H9 (cell line): ENCODE data around the gene SHMT1. TPM values are rescaled to one million over a fixed set of nuclear protein-coding genes. Genes with fewer than 3 reads are reported as not detected.
"Not testable (repeated sequence)": the region's sequence is repeated elsewhere in the genome, so short reads cannot be mapped to it uniquely, and the experiment has no call there.

Experiments used
- DNase-seq: peaks from one replicate; pipeline ENCODE4 v3.0.0-alpha.2; 2017
- H2AFZ ChIP-seq: one replicate; pipeline ENCODE4 v1.6.1; 2013; ENCODE audit warnings: mild to moderate bottlenecking, low read length, control low read depth, moderate library complexity
- H2AK5ac ChIP-seq: 2 replicates; pipeline ENCODE4 v1.6.1; 2013; ENCODE audit warnings: low read length, control low read depth, mixed read lengths; ENCODE audit not compliant: insufficient read length
- H2BK120ac ChIP-seq: one replicate; pipeline ENCODE4 v1.6.1; 2013; ENCODE audit warnings: low read depth, mild to moderate bottlenecking, low read length, control low read depth, inconsistent platforms; ENCODE audit not compliant: poor library complexity, severe bottlenecking
- H2BK12ac ChIP-seq: 2 replicates; pipeline ENCODE4 v1.6.1; 2013; ENCODE audit warnings: low read length, control low read depth, mixed read lengths, low read depth; ENCODE audit not compliant: insufficient read length
- H2BK15ac ChIP-seq: 2 replicates; pipeline ENCODE4 v1.6.1; 2013; ENCODE audit warnings: low read depth, low read length, control low read depth
- H2BK20ac ChIP-seq: one replicate; pipeline ENCODE4 v1.6.1; 2013; ENCODE audit warnings: low read depth, mild to moderate bottlenecking, low read length, control low read depth, inconsistent platforms; ENCODE audit not compliant: poor library complexity, severe bottlenecking
- H2BK5ac ChIP-seq: 2 replicates; pipeline ENCODE4 v1.6.1; 2013; ENCODE audit warnings: low read length, control low read depth, mixed read lengths; ENCODE audit not compliant: insufficient read length
- H3K14ac ChIP-seq: 2 replicates; pipeline ENCODE4 v1.6.1; 2013; ENCODE audit warnings: low read length, control low read depth; ENCODE audit not compliant: insufficient read depth
- H3K18ac ChIP-seq: 2 replicates; pipeline ENCODE4 v1.6.1; 2013; ENCODE audit warnings: low read depth, mild to moderate bottlenecking, mixed read lengths, low read length, control low read depth; ENCODE audit not compliant: insufficient read length
- H3K23ac ChIP-seq: 2 replicates; pipeline ENCODE4 v1.6.1; 2013; ENCODE audit warnings: low read length, control low read depth, mixed read lengths, low read depth; ENCODE audit not compliant: insufficient read length
- H3K23me2 ChIP-seq: 2 replicates; pipeline ENCODE4 v1.6.1; 2013; ENCODE audit warnings: low read depth, mild to moderate bottlenecking, mixed read lengths, low read length, control low read depth; ENCODE audit not compliant: insufficient read length, poor library complexity, severe bottlenecking
- H3K27ac ChIP-seq: 2 replicates; pipeline ENCODE4 v1.5.1; 2013; ENCODE audit warnings: low read length, control low read depth, mixed read lengths, low read depth; ENCODE audit not compliant: insufficient read length
- H3K27me3 ChIP-seq: 2 replicates; pipeline ENCODE4 v1.6.1; 2013; ENCODE audit warnings: low read length, control low read depth, inconsistent platforms; ENCODE audit not compliant: insufficient read depth
- H3K4ac ChIP-seq: 2 replicates; pipeline ENCODE4 v1.6.1; 2013; ENCODE audit warnings: low read depth, mild to moderate bottlenecking, control low read depth, inconsistent platforms, low read length, moderate library complexity
- H3K4me1 ChIP-seq: 2 replicates; pipeline ENCODE4 v1.6.1; 2013; ENCODE audit warnings: low read length, control low read depth, inconsistent platforms; ENCODE audit not compliant: insufficient read depth
- H3K4me2 ChIP-seq: 2 replicates; pipeline ENCODE4 v1.6.1; 2013; ENCODE audit warnings: low read length, control low read depth, mixed read lengths; ENCODE audit not compliant: insufficient read length, insufficient read depth
- H3K56ac ChIP-seq: 2 replicates; pipeline ENCODE4 v1.6.1; 2013; ENCODE audit warnings: low read depth, mild to moderate bottlenecking, mixed read lengths, low read length, control low read depth; ENCODE audit not compliant: insufficient read length
- H3K79me1 ChIP-seq: 2 replicates; pipeline ENCODE4 v1.6.1; 2013; ENCODE audit warnings: low read depth, mild to moderate bottlenecking, moderate library complexity, low read length, control low read depth, inconsistent platforms; ENCODE audit not compliant: insufficient read depth, poor library complexity, severe bottlenecking
- H3K79me2 ChIP-seq: 2 replicates; pipeline ENCODE4 v1.6.1; 2013; ENCODE audit warnings: low read length, control low read depth, inconsistent platforms; ENCODE audit not compliant: insufficient read depth
- H3K9ac ChIP-seq: 2 replicates; pipeline ENCODE4 v1.6.1; 2013; ENCODE audit warnings: low read length, control low read depth, mixed read lengths; ENCODE audit not compliant: insufficient read length; ENCODE audit errors: extremely low read depth
- H3K9me3 ChIP-seq: one replicate; pipeline ENCODE4 v1.6.1; 2013; ENCODE audit warnings: low read depth, low read length, inconsistent platforms; ENCODE audit not compliant: control insufficient read depth
- H3T11ph ChIP-seq: one replicate; pipeline ENCODE4 v1.6.1; 2013; ENCODE audit warnings: mild to moderate bottlenecking, low read length, control low read depth, inconsistent platforms
- H4K20me1 ChIP-seq: one replicate; pipeline ENCODE4 v1.6.1; 2013; ENCODE audit not compliant: control insufficient read depth, insufficient read length, insufficient read depth
- H4K5ac ChIP-seq: 2 replicates; pipeline ENCODE4 v1.6.1; 2013; ENCODE audit warnings: low read depth, mild to moderate bottlenecking, mixed read lengths, low read length, control low read depth; ENCODE audit not compliant: insufficient read length
- H4K8ac ChIP-seq: replicated peaks from 2 replicates; pipeline ENCODE4 v1.6.1; 2013; ENCODE audit warnings: low read length, control low read depth, mixed read lengths, low read depth; ENCODE audit not compliant: insufficient read length
- H4K91ac ChIP-seq: 2 replicates; pipeline ENCODE4 v1.6.1; 2013; ENCODE audit warnings: low read depth, mild to moderate bottlenecking, moderate library complexity, mixed read lengths, low read length, control low read depth; ENCODE audit not compliant: insufficient read length
- H3K27ac Mint-ChIP-seq, 3 experiments: 2 replicates in 2 of 3; 3 replicates in 1 of 3; pipeline ENCODE4 v1.8.0; 2020 to 2021; ENCODE audit warnings: mixed read lengths in 3 of 3, mild to moderate bottlenecking in 1 of 3, moderate library complexity in 1 of 3
- H3K27me3 Mint-ChIP-seq: 2 replicates; pipeline ENCODE4 v1.8.0; 2021; ENCODE audit warnings: low read depth, mild to moderate bottlenecking, moderate library complexity, mixed read lengths
- H3K36me3 Mint-ChIP-seq, 3 experiments: 2 replicates in 2 of 3; 3 replicates in 1 of 3; pipeline ENCODE4 v1.8.0; 2020 to 2021; ENCODE audit warnings: low read depth in 3 of 3, mixed read lengths in 3 of 3; ENCODE audit not compliant: insufficient read depth in 1 of 3
- H3K4me1 Mint-ChIP-seq, 2 experiments: 2 replicates each; pipeline ENCODE4 v1.8.0; 2020; ENCODE audit warnings: mixed read lengths in 2 of 2
- H3K4me3 Mint-ChIP-seq, 2 experiments: 2 replicates in 1 of 2; 3 replicates in 1 of 2; pipeline ENCODE4 v1.8.0; 2020 to 2021; ENCODE audit warnings: mild to moderate bottlenecking in 2 of 2, mixed read lengths in 2 of 2, moderate library complexity in 1 of 2
- H3K9me3 Mint-ChIP-seq, 2 experiments: 2 replicates in 1 of 2; 3 replicates in 1 of 2; pipeline ENCODE4 v1.8.0; 2020; ENCODE audit warnings: mild to moderate bottlenecking in 2 of 2, mixed read lengths in 2 of 2, moderate library complexity in 1 of 2
- WGBS: extraction: QIAGEN DNeasy Blood & Tissue Kit; methylation state at CpG from one replicate; pipeline ENCODE4 v1.1.7; 2013; ENCODE audit warnings: missing lambda C conversion rate, low lambda C conversion rate, mixed read lengths; ENCODE audit not compliant: insufficient read length; ENCODE audit errors: extremely low coverage; 5-methylcytosine and 5-hydroxymethylcytosine counted together
- total RNA-seq: library from RNA; stranded (reverse); gene quantifications from 2 replicates; pipeline ENCODE4 v1.2.1, GENCODE V29; 2021

The SHMT1 gene
- total RNA-seq, 1 experiment from 2014 or later: 42.8 TPM

- H3K79me1 ChIP-seq, H3K4ac ChIP-seq, H3K23me2 ChIP-seq, H3K4me2 ChIP-seq, H3T11ph ChIP-seq, H4K91ac ChIP-seq, H3K27ac Mint-ChIP-seq, H2BK12ac ChIP-seq, H4K8ac ChIP-seq, H3K56ac ChIP-seq, H3K36me3 Mint-ChIP-seq, H3K4me1 ChIP-seq, H2AFZ ChIP-seq, DNase-seq, H3K27ac ChIP-seq, H3K9ac ChIP-seq, H2BK15ac ChIP-seq, H3K9me3 Mint-ChIP-seq, H2BK120ac ChIP-seq, H3K9me3 ChIP-seq, H4K20me1 ChIP-seq, H2AK5ac ChIP-seq, H4K5ac ChIP-seq, H3K18ac ChIP-seq, H3K4me1 Mint-ChIP-seq, H2BK5ac ChIP-seq, H3K27me3 Mint-ChIP-seq, H2BK20ac ChIP-seq, H3K79me2 ChIP-seq, H3K14ac ChIP-seq, H3K4me3 Mint-ChIP-seq, H3K23ac ChIP-seq, H3K27me3 ChIP-seq: not testable (repeated sequence)
- no CpG with 5 or more reads among the region's 5 CpGs for WGBS
Measured at GRCh38 chr17:18403604-18404003, 40.3 kb upstream of the SHMT1 start.

GRCh38 chr17:18403166-18403565 is 39.8 kb upstream of the SHMT1 start:
- H3K14ac ChIP-seq, H3K27ac ChIP-seq, H2BK15ac ChIP-seq, H3K9ac ChIP-seq, H3K56ac ChIP-seq, H3K27me3 Mint-ChIP-seq, H3K23ac ChIP-seq, DNase-seq, H2BK120ac ChIP-seq, H3K79me1 ChIP-seq, H3K79me2 ChIP-seq, H3K36me3 Mint-ChIP-seq, H4K91ac ChIP-seq, H3K23me2 ChIP-seq, H3K27me3 ChIP-seq, H3K4me3 Mint-ChIP-seq, H3K9me3 Mint-ChIP-seq, H3T11ph ChIP-seq, H4K20me1 ChIP-seq, H3K27ac Mint-ChIP-seq, H2AK5ac ChIP-seq, H2BK20ac ChIP-seq, H3K18ac ChIP-seq, H3K4me2 ChIP-seq, H2BK12ac ChIP-seq, H3K4ac ChIP-seq, H3K4me1 ChIP-seq, H3K9me3 ChIP-seq, H3K4me1 Mint-ChIP-seq, H2BK5ac ChIP-seq, H4K5ac ChIP-seq, H2AFZ ChIP-seq, H4K8ac ChIP-seq: not testable (repeated sequence)
- WGBS: no CpG with 5 or more reads among the region's 5 CpGs
